Measurements from ENCODE around the gene CHRM4.
A peak's percentile ranks its signal among the peaks of the same experiment; 100 is the strongest.

Gene CHRM4

DNA sequence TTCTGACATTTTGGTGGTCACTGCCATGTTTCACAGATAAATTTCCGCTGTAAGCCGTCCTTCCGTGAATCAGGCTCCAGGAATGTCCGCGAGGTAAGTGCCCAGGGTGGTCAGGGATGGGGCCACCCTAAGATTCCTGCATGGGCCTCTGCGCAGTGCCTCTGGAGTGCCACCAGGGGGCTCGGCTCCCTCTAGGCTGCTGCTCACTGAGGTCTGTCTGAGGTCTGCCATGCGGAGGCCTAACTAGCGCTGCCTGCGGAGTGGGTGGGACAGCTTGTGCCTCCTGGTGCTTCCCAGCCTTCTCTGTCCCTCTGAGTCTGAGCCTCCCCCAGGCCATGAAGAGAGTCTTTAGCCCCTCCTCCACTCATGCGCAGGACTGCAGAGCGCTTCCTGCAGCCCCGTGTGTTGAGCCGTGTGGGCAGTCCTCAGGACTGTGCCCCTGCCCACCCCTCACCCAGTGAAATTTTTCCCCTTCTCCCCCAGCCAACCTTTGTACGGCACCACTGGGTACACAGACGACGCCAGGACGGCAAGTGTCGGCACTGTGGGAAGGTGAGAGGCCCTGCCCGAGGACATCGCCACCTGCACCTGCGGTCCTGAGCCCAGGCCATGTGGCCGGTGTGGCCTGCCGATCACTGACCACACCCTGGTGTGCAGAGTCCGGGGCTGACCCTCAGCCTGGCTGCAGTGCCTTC, 22.0 kb downstream of the CHRM4 start:
- peak in 1 of 3 donors; percentile 41 for DNase-seq (ENCODE audit: low read depth in 3 of 3, low spot score in 1 of 3)

- no peak for DNase-seq (ENCODE audit: low read depth in 3 of 3, low spot score in 1 of 3)
Measured at GRCh38 chr11:46367916-46368267, 23.7 kb downstream of the CHRM4 start.

GRCh38 chr11:46367244-46367915, 24.2 kb downstream of the CHRM4 start:
- DNase-seq (ENCODE audit: low read depth in 3 of 3, low spot score in 1 of 3) = peak; percentile 35 to 69 (median 59)

DNA sequence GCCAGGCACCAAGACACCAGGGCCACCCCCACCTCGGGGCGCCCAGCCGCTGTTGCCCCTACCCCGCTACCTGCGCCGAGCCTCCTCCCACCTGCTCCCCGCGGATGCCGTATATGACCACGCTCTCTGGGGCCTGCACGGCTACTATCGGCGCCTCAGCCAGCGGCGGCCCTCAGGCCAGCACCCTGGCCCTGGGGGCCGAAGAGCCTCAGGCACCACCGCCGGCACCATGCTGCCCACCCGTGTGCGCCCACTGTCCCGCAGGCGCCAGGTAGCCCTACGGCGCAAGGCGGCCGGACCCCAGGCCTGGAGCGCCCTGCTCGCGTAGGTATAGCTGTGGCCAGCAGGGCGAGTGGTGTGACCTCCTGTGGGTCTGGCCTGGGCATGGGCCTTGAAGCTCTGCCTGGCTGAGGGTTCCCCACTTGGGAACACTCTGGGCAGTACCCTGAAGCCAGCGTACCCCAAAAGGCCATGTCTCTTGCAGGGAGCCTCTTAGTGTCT, 24.9 kb downstream of the CHRM4 start:
- no peak for DNase-seq (ENCODE audit: low read depth in 3 of 3, low spot score in 1 of 3)

DNA sequence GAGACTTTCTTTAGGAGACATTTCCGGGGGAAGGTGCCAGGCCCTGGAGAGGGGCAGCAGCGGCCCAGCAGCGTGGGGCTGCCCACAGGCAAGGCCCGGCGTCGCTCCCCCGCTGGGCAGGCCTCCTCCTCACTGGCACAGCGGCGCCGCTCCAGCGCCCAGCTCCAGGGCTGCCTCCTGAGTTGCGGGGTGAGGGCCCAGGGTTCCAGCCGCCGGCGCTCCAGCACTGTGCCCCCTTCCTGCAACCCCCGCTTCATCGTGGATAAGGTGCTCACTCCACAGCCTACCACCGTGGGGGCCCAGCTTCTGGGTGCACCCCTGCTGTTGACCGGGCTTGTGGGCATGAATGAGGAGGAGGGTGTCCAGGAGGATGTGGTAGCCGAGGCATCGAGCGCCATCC, 25.3 kb downstream of the CHRM4 start:
- no peak for DNase-seq (ENCODE audit: low read depth in 3 of 3, low spot score in 1 of 3)

- no peak for DNase-seq (ENCODE audit: low read depth in 3 of 3, low spot score in 1 of 3)
Measured at GRCh38 chr11:46364791-46365190, 26.8 kb downstream of the CHRM4 start.

GRCh38 chr11:46364056-46364455, 27.5 kb downstream of the CHRM4 start:
- no peak for DNase-seq (ENCODE audit: low read depth in 3 of 3, low spot score in 1 of 3)

- DNase-seq (ENCODE audit: low read depth in 3 of 3, low spot score in 1 of 3) = no peak
Measured at GRCh38 chr11:46363455-46364005, 28.0 kb downstream of the CHRM4 start.

- no peak for DNase-seq (ENCODE audit: low read depth in 3 of 3, low spot score in 1 of 3)
Measured at GRCh38 chr11:46363031-46363407, 28.6 kb downstream of the CHRM4 start.

- DNase-seq (ENCODE audit: low read depth in 3 of 3, low spot score in 1 of 3) = no peak
Measured at GRCh38 chr11:46362156-46363030, 29.2 kb downstream of the CHRM4 start.

- DNase-seq (ENCODE audit: low read depth in 3 of 3, low spot score in 1 of 3) = peak in 2 of 3 donors; percentile 35
Measured at GRCh38 chr11:46361283-46362155, 30.1 kb downstream of the CHRM4 start.

DNA sequence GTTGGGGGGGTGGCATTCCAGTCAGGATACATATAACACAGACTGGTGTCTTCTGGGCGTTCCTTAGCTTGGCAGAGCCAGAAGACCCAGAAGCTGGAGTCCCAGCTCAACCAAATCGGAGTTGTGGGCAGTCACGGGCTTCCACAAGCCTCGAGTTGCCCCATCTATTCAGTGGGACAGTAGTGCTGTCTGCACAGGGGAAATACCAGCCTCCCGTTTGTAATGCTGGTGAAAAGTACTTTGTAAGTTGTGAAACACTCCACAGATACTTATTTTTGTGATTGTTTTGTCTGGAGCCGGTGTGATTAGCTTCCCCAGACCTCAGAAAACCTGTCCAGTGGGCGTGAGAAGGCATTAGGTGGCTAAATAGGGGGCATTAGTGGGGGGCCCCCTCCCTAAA, 30.7 kb downstream of the CHRM4 start:
- no peak for DNase-seq (ENCODE audit: low read depth in 3 of 3, low spot score in 1 of 3)

- no peak for DNase-seq (ENCODE audit: low read depth in 3 of 3, low spot score in 1 of 3)
Measured at GRCh38 chr11:46359953-46360352, 31.6 kb downstream of the CHRM4 start.

DNA sequence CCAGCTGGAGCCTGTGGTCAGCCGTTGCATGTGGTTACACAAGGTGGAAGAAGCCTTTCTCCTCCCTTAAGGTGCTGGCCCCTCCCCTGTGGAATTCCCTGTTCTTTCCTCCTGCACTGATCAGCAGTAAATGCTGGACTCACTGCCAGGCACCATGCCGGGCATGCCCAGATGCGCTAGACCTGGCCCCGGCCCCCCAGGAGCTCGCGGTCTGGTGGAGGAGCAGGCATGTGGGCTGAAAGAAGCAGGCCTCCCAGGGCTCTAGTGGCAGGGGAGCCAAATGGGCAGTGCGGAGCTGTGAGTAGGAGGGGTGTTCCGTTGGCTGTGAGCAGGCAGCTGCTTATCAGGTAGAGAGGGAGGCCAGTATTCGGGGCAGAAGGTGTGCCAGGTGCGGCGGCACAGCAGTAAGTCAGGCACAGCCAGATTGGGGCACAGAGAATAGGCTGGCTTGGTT, 34.1 kb downstream of the CHRM4 start:
- DNase-seq (ENCODE audit: low read depth in 3 of 3, low spot score in 1 of 3) = no peak

DNA sequence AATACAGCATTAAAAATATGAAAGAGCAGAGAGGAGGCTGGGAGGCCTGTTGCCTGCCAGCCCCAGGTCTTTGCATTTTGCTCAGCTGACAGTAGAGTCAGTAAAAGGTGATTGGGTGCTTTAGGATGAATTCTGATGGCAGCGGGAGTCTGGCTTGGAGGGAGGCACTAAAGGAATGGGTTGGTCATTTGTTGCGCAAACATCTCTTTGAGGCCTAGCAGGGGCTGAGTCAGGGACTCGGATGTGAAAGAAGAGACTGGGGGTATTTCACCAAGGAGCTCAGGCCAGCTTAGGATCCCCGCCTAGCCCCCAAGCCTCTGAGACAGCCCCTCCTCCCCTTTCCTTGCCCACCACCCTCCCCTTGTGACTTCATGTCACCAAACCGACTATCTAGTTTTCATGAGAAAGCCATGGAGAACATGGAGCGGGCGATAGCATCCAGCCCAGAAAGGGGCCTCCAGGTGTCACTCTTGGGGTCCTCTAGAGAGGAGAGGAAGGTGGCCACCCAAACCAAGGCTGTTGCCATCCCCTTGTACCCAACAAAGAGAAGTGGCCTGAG, 34.6 kb downstream of the CHRM4 start:
- DNase-seq (ENCODE audit: low read depth in 3 of 3, low spot score in 1 of 3) = no peak

DNA sequence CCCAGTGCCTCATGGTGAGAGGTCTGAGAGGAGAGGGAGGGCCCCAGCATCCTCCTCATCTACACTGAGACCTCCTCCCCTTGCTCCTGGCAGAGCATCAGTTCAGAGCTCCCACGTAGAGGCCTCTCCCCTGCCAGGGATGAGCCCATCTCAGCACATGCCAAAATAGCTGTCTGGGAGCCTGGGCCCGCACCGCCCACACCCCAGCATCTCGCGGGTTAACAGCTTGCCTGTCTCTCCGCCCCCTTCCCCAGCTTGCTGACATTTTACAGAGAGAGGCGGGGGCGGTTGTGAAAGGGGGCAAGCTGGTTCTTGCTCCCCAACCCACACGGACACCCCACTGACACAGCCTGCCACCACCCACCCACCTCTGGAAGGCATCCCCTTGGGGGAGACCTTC, 37.9 kb downstream of the CHRM4 start:
- DNase-seq (ENCODE audit: low read depth in 3 of 3, low spot score in 1 of 3) = peak in 1 of 3 donors; percentile 47

DNA sequence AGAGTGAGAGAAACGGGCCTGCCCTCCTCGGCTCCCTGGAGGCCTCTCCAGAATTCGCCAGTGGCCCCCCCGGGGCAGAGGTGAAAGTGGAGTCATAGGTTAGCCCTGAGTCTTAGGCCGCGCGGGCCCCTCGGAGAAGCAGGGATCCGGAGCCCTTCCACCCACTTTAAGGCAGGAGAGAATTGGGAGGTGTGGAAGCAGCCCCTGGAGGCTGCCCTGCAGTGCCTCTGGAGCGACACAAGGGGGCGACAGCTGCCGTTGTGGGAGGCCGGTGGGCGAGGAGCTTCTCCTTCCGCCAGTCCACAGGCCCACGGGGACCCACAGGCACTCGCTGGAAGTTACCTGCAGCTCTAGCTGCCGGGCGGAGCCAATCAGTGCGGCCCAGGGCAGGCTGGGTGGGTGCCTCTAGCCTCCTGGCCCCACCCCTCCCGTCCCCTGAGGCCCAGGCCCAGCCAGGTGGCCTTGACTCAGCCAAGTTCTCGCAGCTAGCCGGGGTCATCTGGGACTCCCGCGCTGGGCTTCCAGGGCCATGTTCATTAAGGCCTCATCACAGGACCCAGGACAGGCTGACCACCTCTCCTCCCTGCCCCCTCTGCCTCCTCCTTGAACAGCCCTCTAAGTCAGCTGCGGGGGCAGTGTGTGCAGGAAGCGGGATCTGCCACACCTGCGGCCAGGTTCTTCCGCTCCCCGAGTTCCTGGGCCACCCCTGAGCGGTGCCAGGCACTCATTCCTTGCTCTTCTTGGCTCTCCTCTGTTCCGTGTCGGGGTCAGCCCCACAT, 39.3 kb downstream of the CHRM4 start:
- DNase-seq (ENCODE audit: low read depth in 3 of 3, low spot score in 1 of 3) = peak; percentile 56 to 64 (median 56)

DNA sequence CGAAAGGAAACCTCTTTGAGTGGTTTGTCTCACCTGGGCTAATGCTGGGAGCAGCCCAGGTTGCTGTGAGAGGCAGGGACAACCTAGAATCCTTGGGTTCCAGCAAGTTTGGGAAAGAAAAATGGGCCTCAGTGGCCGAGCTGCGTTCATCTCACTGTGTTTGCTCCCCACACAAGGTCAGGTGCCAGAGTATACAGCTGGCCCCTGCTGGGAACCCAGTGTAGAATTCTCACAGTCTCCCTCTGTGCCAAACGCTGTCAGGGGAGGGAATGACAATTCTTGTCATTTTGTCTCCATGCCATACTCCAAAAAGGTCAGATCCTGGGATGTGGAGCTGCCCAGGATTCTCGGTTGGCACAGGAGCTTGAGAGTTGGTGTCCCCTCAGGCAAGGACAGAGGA, 40.0 kb downstream of the CHRM4 start:
- DNase-seq (ENCODE audit: low read depth in 3 of 3, low spot score in 1 of 3) = no peak

DNA sequence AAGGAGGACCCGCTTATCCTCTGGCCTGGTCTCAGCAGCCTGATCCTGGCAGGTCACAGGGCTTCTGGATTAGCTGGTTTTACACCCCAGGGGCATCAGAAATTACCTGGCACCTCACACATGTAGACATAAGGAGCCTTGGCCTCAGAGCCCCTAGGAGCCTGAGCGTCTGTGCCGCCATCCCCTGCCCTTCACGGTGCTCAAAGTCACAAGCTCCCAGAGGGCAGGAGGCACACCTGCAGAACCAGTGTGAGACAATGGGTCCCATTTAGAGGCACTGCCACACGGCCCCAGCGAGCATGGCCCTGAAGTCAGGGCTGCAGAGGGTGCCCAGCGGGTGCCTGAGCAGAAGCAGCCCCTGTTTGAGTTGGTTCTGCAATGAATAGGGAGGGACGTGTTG, 40.4 kb downstream of the CHRM4 start:
- no peak for DNase-seq (ENCODE audit: low read depth in 3 of 3, low spot score in 1 of 3)
